NCI-H524 (cell line): ENCODE results near the gene KPRP.

Experiments used
- DNase-seq, 2 experiments: peaks; one replicate each; lab custom pipeline; 2025; lab: John Stamatoyannopoulos, UW

Gene KPRP

GRCh38 chr1:152770411-152770810 lies 12.6 kb downstream of the KPRP start:
- DNase-seq: no peak

GRCh38 chr1:152774875-152775274 lies 17.1 kb downstream of the KPRP start, which contains the start of gene LCE1F:
Gene LCE1F, plus strand, starts transcription at chr1:152775140. Its CDS starts 1,232 bp downstream, at chr1:152776372.
- DNase-seq: no peak

DNA sequence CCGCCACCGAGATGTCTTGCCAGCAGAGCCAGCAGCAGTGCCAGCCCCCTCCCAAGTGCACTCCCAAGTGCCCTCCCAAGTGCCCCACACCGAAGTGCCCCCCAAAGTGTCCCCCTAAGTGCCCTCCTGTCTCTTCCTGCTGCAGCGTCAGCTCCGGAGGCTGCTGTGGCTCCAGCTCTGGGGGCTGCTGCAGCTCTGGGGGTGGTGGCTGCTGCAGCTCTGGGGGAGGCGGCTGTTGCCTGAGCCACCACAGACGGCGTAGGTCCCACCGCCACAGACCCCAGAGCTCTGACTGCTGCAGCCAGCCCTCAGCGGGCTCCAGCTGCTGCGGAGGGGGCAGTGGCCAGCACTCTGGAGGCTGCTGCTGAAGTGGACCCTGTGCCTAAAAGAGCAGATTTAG lies 18.5 kb downstream of the KPRP start:
- no peak for DNase-seq

DNA sequence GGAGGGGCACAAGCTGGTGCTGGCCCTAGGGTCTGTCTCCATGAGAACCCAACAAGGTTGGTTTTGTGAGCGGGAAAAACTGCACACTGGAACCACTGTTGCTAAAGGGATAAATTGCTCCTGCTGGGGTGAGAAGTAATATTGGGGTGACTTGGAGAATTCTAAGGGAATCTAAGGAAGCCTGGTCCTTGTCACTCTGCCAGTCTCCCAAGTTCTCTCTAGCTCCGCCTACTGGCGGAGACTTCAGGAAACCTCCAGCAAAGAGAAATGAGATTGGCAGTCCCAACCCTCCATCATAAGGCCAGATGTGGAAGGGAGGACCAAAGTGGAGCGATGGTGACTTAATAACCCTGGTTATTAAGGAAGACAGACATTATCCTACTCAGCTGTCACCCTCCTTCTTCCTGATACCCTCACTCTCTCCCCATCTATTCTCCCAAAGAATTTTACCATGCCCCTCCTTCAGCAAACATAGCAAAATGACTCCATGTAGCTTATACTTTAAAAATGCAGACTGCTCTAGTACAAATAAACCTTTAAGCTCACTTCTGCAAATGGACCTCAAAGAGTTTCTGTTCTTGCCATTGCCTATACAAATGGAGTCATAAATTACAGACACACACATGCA lies 19.8 kb downstream of the KPRP start:
- no peak for DNase-seq

- no peak for DNase-seq
Measured at GRCh38 chr1:152783095-152783494, 25.3 kb downstream of the KPRP start.

DNA sequence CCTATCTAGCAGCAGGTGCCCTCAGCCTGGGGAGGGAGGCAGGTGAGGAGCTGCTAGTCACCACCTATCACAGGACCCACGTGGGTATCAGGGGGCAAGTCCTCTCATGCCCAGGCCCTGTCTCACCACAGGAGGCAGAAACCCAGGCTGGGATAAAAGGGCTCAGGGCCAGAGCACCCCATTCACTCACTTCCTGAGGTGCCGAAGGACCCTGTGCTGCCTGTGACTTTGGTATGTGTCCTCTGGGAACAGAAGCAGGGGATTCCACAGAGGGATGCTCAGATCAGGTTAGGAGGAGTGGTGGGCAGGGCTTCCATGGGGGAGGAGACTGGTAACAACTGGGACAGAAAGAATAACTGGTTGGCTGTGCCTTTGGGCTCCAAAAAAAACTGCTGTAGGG lies 28.3 kb downstream of the KPRP start, which contains the start of gene LCE1E:
TSS of gene LCE1E (plus strand) at position 181 of the 400 bp plus-strand sequence. CDS start 1,043 bp downstream, outside the sequence.
- no peak for DNase-seq

- no peak for DNase-seq
Measured at GRCh38 chr1:152795686-152796085, 37.9 kb downstream of the KPRP start.

DNA sequence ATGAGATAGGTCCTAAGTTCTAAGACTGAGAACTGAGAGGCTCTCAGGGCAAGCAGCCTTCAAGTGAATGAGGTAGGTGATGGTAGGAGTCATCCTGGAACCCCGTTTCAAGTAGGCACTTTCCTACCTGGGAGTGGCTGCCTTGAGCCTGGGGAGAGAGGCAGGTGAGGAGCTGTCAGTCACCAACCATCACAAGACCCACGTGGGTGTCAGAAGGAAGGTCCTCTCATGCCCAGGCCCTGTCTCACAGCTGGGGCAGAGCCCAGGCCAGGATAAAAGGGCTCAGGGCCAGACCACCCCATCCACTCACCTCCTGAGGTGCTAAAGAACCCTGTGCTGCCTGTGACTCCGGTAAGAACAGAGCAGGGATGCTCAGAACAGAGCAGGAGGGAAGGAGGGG lies 38.6 kb downstream of the KPRP start, which contains the start of gene LCE1D:
TSS of gene LCE1D (plus strand) at position 301 of the 400 bp plus-strand sequence. CDS start 1,074 bp downstream, outside the sequence.
- no peak for DNase-seq

DNA sequence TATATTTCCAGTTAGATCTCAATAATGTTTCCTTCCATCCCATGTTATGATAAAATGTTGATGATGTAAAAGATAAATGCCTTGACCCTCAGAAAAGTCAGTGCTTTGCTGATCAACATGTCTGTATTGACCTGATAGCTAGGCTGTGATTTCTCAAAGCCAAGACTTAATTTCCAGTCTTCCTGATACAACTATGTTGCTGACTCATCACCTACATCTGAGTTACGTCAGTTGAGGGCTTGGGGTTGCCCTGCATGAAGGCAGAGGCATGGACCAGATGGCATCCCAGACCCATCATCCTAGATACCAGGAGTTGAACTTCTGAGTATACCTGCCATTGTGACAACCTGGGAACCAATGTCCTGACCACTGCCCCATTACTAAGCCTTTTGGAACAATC lies 43.5 kb downstream of the KPRP start:
- DNase-seq: no peak

GRCh38 chr1:152806576-152806975 lies 48.8 kb downstream of the KPRP start, which contains the start of gene LCE1C:
Gene LCE1C, minus strand, starts transcription at chr1:152806651. Its CDS starts 1,173 bp downstream, at chr1:152805478.
- no peak for DNase-seq

- no peak for DNase-seq
Measured at GRCh38 chr1:152811050-152811449, 53.2 kb downstream of the KPRP start.
